PC-3 (cell line): Measurements from ENCODE around the gene PDHX.

Experiments used
- CTCF ChIP-seq: fragments of 300-600 bp; sonication (generic); conservative IDR thresholded peaks from 2 replicates; pipeline ENCODE4 v1.5.1; 2017; ENCODE audit warnings: antibody characterized with exemption, low read depth, mild to moderate bottlenecking, low read length
- EZH2 ChIP-seq: fragments of 300-600 bp; sonication (generic); IDR thresholded peaks from one replicate; pipeline ENCODE4 v1.6.1; 2017; ENCODE audit warnings: antibody characterized with exemption, mild to moderate bottlenecking, low read length; ENCODE audit not compliant: unreplicated experiment
- EZH2phosphoT487 ChIP-seq: fragments of 300-600 bp; sonication (generic); IDR thresholded peaks from 2 replicates; pipeline ENCODE4 v1.6.1; 2018; ENCODE audit warnings: mild to moderate bottlenecking, antibody characterized with exemption, low read length, borderline replicate concordance

GRCh38 chr11:35003658-35004057, 87.2 kb downstream of the PDHX start:
- no peak for TF ChIP-seq EZH2
- no peak for TF ChIP-seq CTCF
- no peak for TF ChIP-seq EZH2phosphoT487
